GM12878 (cell line): ENCODE measurements around the gene USP2. TPM values are rescaled to one million over a fixed set of nuclear protein-coding genes. Genes with fewer than 3 reads are reported as not detected.

Source experiments
- CEBPB ChIP-seq, 2 experiments: fragments of 150-350 bp in 1 of 2; IDR thresholded peaks; 2 replicates each; pipeline ENCODE4 v1.6.1; 2012 to 2014; ENCODE audit warnings: low read depth in 2 of 2, low read length in 2 of 2, borderline replicate concordance in 1 of 2, inconsistent platforms in 1 of 2
- CHD2 ChIP-seq: IDR thresholded peaks from 2 replicates; pipeline ENCODE4 v1.6.1; 2011; ENCODE audit warnings: low read depth, low read length, improper control_type of control experiment, borderline replicate concordance
- CUX1 ChIP-seq: IDR thresholded peaks from 2 replicates; pipeline ENCODE4 v1.6.1; 2012; ENCODE audit warnings: improper control_type of control experiment, low read depth, low read length; ENCODE audit not compliant: insufficient replicate concordance
- E2F4 ChIP-seq: IDR thresholded peaks from 2 replicates; pipeline ENCODE4 v1.6.1; 2012; ENCODE audit warnings: low read depth, low read length, improper control_type of control experiment
- FOXM1 ChIP-seq: IDR thresholded peaks from 2 replicates; pipeline ENCODE4 v1.6.1; 2012; ENCODE audit warnings: low read depth, mild to moderate bottlenecking, inconsistent platforms, low read length, moderate library complexity
- LARP7 ChIP-seq: fragments of 450-650 bp; IDR thresholded peaks from 2 replicates; pipeline ENCODE4 v1.6.1; 2017; ENCODE audit warnings: mild to moderate bottlenecking
- MTA3 ChIP-seq: IDR thresholded peaks from 2 replicates; pipeline ENCODE4 v1.6.1; 2012; ENCODE audit warnings: low read length, inconsistent platforms, borderline replicate concordance
- POLR2A ChIP-seq: IDR thresholded peaks from 2 replicates; pipeline ENCODE4 v1.6.1; 2011; ENCODE audit warnings: low read depth, mild to moderate bottlenecking, low read length
- SIX5 ChIP-seq: IDR thresholded peaks from 2 replicates; pipeline ENCODE4 v1.6.1; 2011; ENCODE audit warnings: mild to moderate bottlenecking, low read depth, low read length, moderate library complexity; ENCODE audit not compliant: severe bottlenecking
- TBL1XR1 ChIP-seq: IDR thresholded peaks from 2 replicates; pipeline ENCODE4 v1.6.1; 2012; ENCODE audit warnings: low read depth, low read length, improper control_type of control experiment
- TCF12 ChIP-seq: IDR thresholded peaks from 2 replicates; pipeline ENCODE4 v1.6.1; 2011; ENCODE audit warnings: low read depth, mild to moderate bottlenecking, low read length
- ZNF24 ChIP-seq: fragments of 450-650 bp; IDR thresholded peaks from 2 replicates; pipeline ENCODE4 v1.6.1; 2017; ENCODE audit warnings: antibody characterized with exemption, mild to moderate bottlenecking
- ZNF622 ChIP-seq: fragments of 450-650 bp; IDR thresholded peaks from 2 replicates; pipeline ENCODE4 v1.6.1; 2017; ENCODE audit warnings: mild to moderate bottlenecking, inconsistent platforms
- ZZZ3 ChIP-seq: IDR thresholded peaks from 2 replicates; pipeline ENCODE4 v1.6.1; 2011; ENCODE audit warnings: low read depth; ENCODE audit not compliant: control insufficient read depth, insufficient read length
- polyA plus RNA-seq, 11 experiments: library from polyadenylated mRNA; depleted of rRNA in 4 of 11; unstranded in 6 of 11; stranded (reverse) in 5 of 11; fragments of >200 nt; fragmentation: Nextera tagmentation in 4 of 11; fragmentation: Illumina TruSeq in 1 of 11; extraction: Ambion mirVana in 4 of 11; extraction: Trizol in 1 of 11; gene quantifications; 1 replicate in 1 of 11; 2 replicates in 10 of 11; pipeline versions ENCODE4 v1.2.1 to v1.2.3, GENCODE V29; 2011 to 2016; ENCODE audit warnings: inconsistent platforms in 2 of 11, missing spikeins in 2 of 11, low read depth in 1 of 11
- total RNA-seq, 4 experiments: library from RNA; depleted of rRNA in 3 of 4; stranded (reverse); fragments of >200 nt in 3 of 4; fragmentation: Illumina TruSeq in 1 of 4; extraction: Trizol in 1 of 4; gene quantifications; 2 replicates each; pipeline versions ENCODE4 v1.2.1 to v1.2.3, GENCODE V29; 2013 to 2021
- TF ChIP-seq, protein P1 (sequence below): fragments of 450-650 bp; formaldehyde crosslinking; IDR thresholded peaks from 2 replicates; pipeline ENCODE4 v1.5.0; 2022; ENCODE audit warnings: mild to moderate bottlenecking, missing genetic modification characterization
- TF ChIP-seq, protein P2 (sequence below): IDR thresholded peaks from 2 replicates; pipeline ENCODE4 v1.6.1; 2011; ENCODE audit warnings: borderline replicate concordance, low read depth, mild to moderate bottlenecking, moderate library complexity, mixed read lengths, low read length; ENCODE audit not compliant: insufficient read depth; ENCODE audit errors: extremely low read length
- TF ChIP-seq, protein P3 (sequence below): fragments of 450-650 bp; IDR thresholded peaks from 2 replicates; pipeline ENCODE4 v1.6.1; 2017; ENCODE audit warnings: mild to moderate bottlenecking, low read depth, inconsistent platforms; ENCODE audit not compliant: poor library complexity, severe bottlenecking

The USP2 gene
- total and polyA plus RNA-seq, 10 of the 15 experiments (the other 5 are each of a cell fraction or from before 2014, with no cell fraction given), result 0.03 to 0.13 (median 0.06) TPM; not detected in 4

DNA sequence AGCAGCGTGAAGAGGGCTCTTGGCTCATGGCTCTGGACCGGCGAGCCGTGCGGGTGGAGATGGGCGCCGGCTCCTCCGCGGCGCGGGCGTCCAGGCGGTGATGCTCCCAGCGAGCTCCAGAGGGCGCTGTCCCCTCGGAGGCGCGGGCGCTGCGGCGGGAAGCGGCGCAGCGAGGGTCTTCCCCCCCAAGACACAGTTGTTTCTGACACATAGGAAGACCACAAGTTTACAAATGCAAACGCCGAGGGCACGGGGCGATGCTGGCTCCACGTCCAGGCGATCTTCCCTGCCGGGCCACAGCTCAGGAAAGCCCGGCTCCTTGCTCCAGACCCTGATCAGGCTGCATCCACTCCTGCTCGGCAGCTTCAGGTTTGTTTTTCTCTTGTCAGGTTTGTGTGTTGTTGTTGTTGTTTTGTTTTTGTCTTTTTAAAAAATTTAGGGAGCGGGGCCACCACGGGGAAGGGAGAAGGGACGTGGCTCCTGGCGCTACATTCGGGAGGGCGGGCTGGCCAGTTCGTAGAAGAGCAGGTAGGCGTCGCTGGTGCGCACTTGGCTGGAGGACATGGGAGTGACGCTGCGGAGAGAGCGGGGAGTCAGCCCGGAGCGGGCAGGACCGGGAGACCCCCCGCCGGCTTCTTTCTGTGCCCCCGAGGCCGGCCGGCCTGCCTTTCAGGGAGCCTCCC, 25.0 kb downstream of the USP2 start (continued):
- TF ChIP-seq E2F4, result no peak
- TF ChIP-seq, protein P1, sequence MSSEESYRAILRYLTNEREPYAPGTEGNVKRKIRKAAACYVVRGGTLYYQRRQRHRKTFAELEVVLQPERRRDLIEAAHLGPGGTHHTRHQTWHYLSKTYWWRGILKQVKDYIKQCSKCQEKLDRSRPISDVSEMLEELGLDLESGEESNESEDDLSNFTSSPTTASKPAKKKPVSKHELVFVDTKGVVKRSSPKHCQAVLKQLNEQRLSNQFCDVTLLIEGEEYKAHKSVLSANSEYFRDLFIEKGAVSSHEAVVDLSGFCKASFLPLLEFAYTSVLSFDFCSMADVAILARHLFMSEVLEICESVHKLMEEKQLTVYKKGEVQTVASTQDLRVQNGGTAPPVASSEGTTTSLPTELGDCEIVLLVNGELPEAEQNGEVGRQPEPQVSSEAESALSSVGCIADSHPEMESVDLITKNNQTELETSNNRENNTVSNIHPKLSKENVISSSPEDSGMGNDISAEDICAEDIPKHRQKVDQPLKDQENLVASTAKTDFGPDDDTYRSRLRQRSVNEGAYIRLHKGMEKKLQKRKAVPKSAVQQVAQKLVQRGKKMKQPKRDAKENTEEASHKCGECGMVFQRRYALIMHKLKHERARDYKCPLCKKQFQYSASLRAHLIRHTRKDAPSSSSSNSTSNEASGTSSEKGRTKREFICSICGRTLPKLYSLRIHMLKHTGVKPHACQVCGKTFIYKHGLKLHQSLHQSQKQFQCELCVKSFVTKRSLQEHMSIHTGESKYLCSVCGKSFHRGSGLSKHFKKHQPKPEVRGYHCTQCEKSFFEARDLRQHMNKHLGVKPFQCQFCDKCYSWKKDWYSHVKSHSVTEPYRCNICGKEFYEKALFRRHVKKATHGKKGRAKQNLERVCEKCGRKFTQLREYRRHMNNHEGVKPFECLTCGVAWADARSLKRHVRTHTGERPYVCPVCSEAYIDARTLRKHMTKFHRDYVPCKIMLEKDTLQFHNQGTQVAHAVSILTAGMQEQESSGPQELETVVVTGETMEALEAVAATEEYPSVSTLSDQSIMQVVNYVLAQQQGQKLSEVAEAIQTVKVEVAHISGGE, result no peak
- no peak for TF ChIP-seq CUX1
- TF ChIP-seq LARP7, result no peak; the same call in 1 of the 2 replicates
- no peak for TF ChIP-seq SIX5
- TF ChIP-seq MTA3, result no peak
- TF ChIP-seq POLR2A, result no peak
- no peak for TF ChIP-seq TBL1XR1
- TF ChIP-seq ZNF622, result no peak
- TF ChIP-seq CEBPB (IDR thresholded peaks at IDR 0.05; ENCODE audit: borderline replicate concordance in 1 of 2, low read depth in 2 of 2, low read length in 2 of 2), result no peak
- TF ChIP-seq, protein P2, sequence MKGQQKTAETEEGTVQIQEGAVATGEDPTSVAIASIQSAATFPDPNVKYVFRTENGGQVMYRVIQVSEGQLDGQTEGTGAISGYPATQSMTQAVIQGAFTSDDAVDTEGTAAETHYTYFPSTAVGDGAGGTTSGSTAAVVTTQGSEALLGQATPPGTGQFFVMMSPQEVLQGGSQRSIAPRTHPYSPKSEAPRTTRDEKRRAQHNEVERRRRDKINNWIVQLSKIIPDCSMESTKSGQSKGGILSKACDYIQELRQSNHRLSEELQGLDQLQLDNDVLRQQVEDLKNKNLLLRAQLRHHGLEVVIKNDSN, result no peak
- TF ChIP-seq CHD2, result no peak
- no peak for TF ChIP-seq ZZZ3
- TF ChIP-seq ZNF24, result no peak
- no peak for TF ChIP-seq FOXM1
- TF ChIP-seq, protein P3, sequence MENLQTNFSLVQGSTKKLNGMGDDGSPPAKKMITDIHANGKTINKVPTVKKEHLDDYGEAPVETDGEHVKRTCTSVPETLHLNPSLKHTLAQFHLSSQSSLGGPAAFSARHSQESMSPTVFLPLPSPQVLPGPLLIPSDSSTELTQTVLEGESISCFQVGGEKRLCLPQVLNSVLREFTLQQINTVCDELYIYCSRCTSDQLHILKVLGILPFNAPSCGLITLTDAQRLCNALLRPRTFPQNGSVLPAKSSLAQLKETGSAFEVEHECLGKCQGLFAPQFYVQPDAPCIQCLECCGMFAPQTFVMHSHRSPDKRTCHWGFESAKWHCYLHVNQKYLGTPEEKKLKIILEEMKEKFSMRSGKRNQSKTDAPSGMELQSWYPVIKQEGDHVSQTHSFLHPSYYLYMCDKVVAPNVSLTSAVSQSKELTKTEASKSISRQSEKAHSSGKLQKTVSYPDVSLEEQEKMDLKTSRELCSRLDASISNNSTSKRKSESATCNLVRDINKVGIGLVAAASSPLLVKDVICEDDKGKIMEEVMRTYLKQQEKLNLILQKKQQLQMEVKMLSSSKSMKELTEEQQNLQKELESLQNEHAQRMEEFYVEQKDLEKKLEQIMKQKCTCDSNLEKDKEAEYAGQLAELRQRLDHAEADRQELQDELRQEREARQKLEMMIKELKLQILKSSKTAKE, result no peak
- TF ChIP-seq TCF12, result no peak
